Measurements from ENCODE around the gene TRIM13. TPM values are rescaled to one million over a fixed set of nuclear protein-coding genes. Genes with fewer than 3 reads are reported as not detected.

Gene TRIM13
- total RNA-seq, 1 donor from 2014 or later: 31.3 TPM

DNA sequence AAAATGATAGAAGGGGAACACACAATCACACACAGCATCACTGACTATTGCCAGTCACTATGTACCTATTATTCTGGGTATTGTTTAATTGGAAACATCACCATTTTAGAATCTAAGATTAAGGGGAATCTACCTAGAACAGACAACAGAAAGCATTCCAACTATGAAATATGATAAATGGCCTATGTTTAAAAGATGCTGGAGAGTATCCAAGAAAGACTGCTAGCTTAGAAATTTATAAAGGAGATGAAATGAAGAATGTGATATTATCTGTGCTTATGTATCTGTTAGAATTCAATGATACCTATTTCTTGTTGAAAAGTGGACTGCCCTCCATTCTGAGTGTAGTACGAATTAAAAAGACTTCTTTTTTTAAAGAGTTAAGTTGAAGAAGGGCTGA lies 68.9 kb downstream of the TRIM13 start:
- DNase-seq (ENCODE audit: low read depth): no peak

Other genes with a start within 250 kb of the TRIM13 start
- gene KPNA3, start 204.4 kb upstream of the TRIM13 start, total RNA-seq: 40.6 and 57.9 TPM in 2 replicates
- gene SPRYD7, start 60.7 kb upstream of the TRIM13 start, total RNA-seq: 8.0 TPM in 2 replicates
- 5.5 and 7.6 TPM in 2 replicates for gene KCNRG, start 18.4 kb downstream of the TRIM13 start, total RNA-seq